ENCODE data around the gene EDN1. TPM values are rescaled to one million over a fixed set of nuclear protein-coding genes. Genes with fewer than 3 reads are reported as not detected.

EDN1 gene
- total and polyA plus RNA-seq, 10 of the 15 experiments (the other 5 are each of a cell fraction or from before 2014, with no cell fraction given) = 2.0 to 6.6 (median 3.1) TPM

GRCh38 chr6:12334526-12335130 lies 44.5 kb downstream of the EDN1 start:
- no peak overlapping the region for H3K9ac ChIP-seq (ENCODE audit: control insufficient read depth, insufficient read depth, low read length)
- no peaks in the 10 kb centered on the region for H3K79me2 ChIP-seq (ENCODE audit: control insufficient read depth, insufficient read depth, low read length)
- DNase-seq (ENCODE audit: low read depth, low spot score) (no peak), FAIRE-seq (no peak), ATAC-seq (peak; percentile 9)
- intact Hi-C loops (cut with micrococcal nuclease; ENCODE audit: unreplicated experiment) = loop anchor here (1.0 to 2.0 kb wide), 2 partner anchors 20 to 42 kb away; no protein-coding TSS in a partner anchor
- no peak overlapping the region for H3K27ac ChIP-seq (ENCODE audit: control insufficient read depth, insufficient read depth)
- in situ Hi-C loops (cut with MboI) = no loop called here
- WGBS (ENCODE audit: insufficient coverage, insufficient replicate concordance, low lambda C conversion rate, missing lambda C conversion rate) = 98% methylated on average over 4 of the region's 4 CpGs
- no peak overlapping the region for H2AFZ ChIP-seq (ENCODE audit: control insufficient read depth, low read depth, low read length)
- ChIA-PET SMC1A (ENCODE audit: uncharacterized antibody, unreplicated experiment) (interaction anchor here (1.2 to 8.6 kb wide), 13 partner anchors 10 to 271 kb away, joined by 10 to 270 read pairs (median 29); partner anchors contain the start of gene EDN1), CTCF (interaction anchor here (0.7 to 4.8 kb wide), 18 partner anchors 8 to 272 kb away, joined by 3 to 81 read pairs (median 11); partner anchors contain the start of gene EDN1), POLR2A (interaction anchor here (0.6 to 4.7 kb wide), 11 partner anchors 10 to 1024 kb away, joined by 3 to 29 read pairs (median 7); partner anchors contain the start of gene EDN1), RAD21 (ENCODE audit: unreplicated experiment) (interaction anchor here (0.8 to 8.0 kb wide), 20 partner anchors 8 to 621 kb away, joined by 3 to 152 read pairs (median 10); partner anchors contain the start of gene EDN1)
- no peak for TF ChIP-seq NKRF (conservative IDR thresholded peaks at IDR 0.05)
- no peak for TF ChIP-seq TCF7 (IDR thresholded peaks at IDR 0.05; ENCODE audit: borderline replicate concordance)
- no peak for TF ChIP-seq PRDM15 (CRISPR knock-in tag; IDR thresholded peaks at IDR 0.05)
- no peak for TF ChIP-seq SUZ12 (IDR thresholded peaks at IDR 0.05; ENCODE audit: unreplicated experiment)
- TF ChIP-seq POLR2A (IDR thresholded peaks at IDR 0.05; ENCODE audit: low read depth, low read length) = no peak
- no peak for TF ChIP-seq ZNF24 (IDR thresholded peaks at IDR 0.05)
- no peak for TF ChIP-seq RAD51 (IDR thresholded peaks at IDR 0.05)
- TF ChIP-seq TARDBP (IDR thresholded peaks at IDR 0.05; ENCODE audit: borderline replicate concordance) = no peak
- no peak for TF ChIP-seq ZNF207 (IDR thresholded peaks at IDR 0.05; ENCODE audit: borderline replicate concordance)
- TF ChIP-seq NBN (IDR thresholded peaks at IDR 0.05) = no peak
- TF ChIP-seq MYC (IDR thresholded peaks at IDR 0.05; ENCODE audit: insufficient read depth, insufficient read length, insufficient replicate concordance, low read length, severe bottlenecking) = no peak
- TF ChIP-seq FOS (IDR thresholded peaks at IDR 0.05; ENCODE audit: borderline replicate concordance, extremely low read depth, insufficient read length) = no peak
- TF ChIP-seq CREM (IDR thresholded peaks at IDR 0.05; ENCODE audit: low read depth) = no peak
- TF ChIP-seq IKZF2 (IDR thresholded peaks at IDR 0.05) = no peak
- no peak for TF ChIP-seq ZNF592 (IDR thresholded peaks at IDR 0.05)
- no peaks in the 10 kb centered on the region for H3K27me3 ChIP-seq (replicated peaks in 1 of 2; ENCODE audit: control insufficient read depth in 2 of 2, insufficient read depth in 2 of 2, low read length in 1 of 2)
- peaks cover 21% of the 10 kb centered on the region for H3K4me1 ChIP-seq (ENCODE audit: control insufficient read depth, insufficient read depth, low read length)
- no TSS peak for BruUV-seq (replicated peaks)
- H3K4me2 ChIP-seq (ENCODE audit: control insufficient read depth, insufficient read depth) = 0 out of 2 replicates have a peak overlapping the region, but pooled peaks have one; percentile 26
- H4K20me1 ChIP-seq (ENCODE audit: control insufficient read depth, insufficient read depth) = no peaks in the 10 kb centered on the region
- no peaks in the 10 kb centered on the region; the same call in 2 of the 3 replicates for H3K9me3 ChIP-seq (replicated peaks; ENCODE audit: control insufficient read depth, insufficient read depth, low read length)
- H3K4me3 ChIP-seq = no peak overlapping the region
- H3K36me3 ChIP-seq (ENCODE audit: control insufficient read depth in 2 of 2, insufficient read depth in 2 of 2, low read length in 1 of 2) = no peaks in the 10 kb centered on the region
